ENCODE results near the gene ADM2. TPM values are rescaled to one million over a fixed set of nuclear protein-coding genes. Genes with fewer than 3 reads are reported as not detected.
"Not testable (repeated sequence)": the region's sequence is repeated elsewhere in the genome, so short reads cannot be mapped to it uniquely, and the experiment has no call there.

Gene ADM2
- total RNA-seq, 1 donor from 2014 or later = 5.1 TPM

- no peak for DNase-seq (ENCODE audit: low spot score)
Measured at GRCh38 chr22:50506611-50507420, 25.5 kb downstream of the ADM2 start.

GRCh38 chr22:50507421-50507990 is 26.2 kb downstream of the ADM2 start, which contains the start of gene LMF2:
Gene LMF2, minus strand, starts transcription at chr22:50507702. Its CDS starts 27 bp downstream, at chr22:50507675.
- peak; percentile 93 for DNase-seq (ENCODE audit: low spot score)

GRCh38 chr22:50507991-50508884 is 26.9 kb downstream of the ADM2 start, which contains the start of gene NCAPH2:
Gene NCAPH2, plus strand, starts transcription at chr22:50508224. Its CDS starts 114 bp downstream, at chr22:50508338.
- DNase-seq (ENCODE audit: low spot score) = peak; percentile 97

GRCh38 chr22:50508897-50509296 is 27.6 kb downstream of the ADM2 start:
- DNase-seq (ENCODE audit: low spot score) = no peak

GRCh38 chr22:50513175-50513574 is 31.8 kb downstream of the ADM2 start:
- no peak for DNase-seq (ENCODE audit: low spot score)

GRCh38 chr22:50516068-50516467 is 34.7 kb downstream of the ADM2 start:
- no peak for DNase-seq (ENCODE audit: low spot score)

- no peak for DNase-seq (ENCODE audit: low spot score)
Measured at GRCh38 chr22:50516891-50517290, 35.5 kb downstream of the ADM2 start.

GRCh38 chr22:50517495-50518260 is 36.3 kb downstream of the ADM2 start:
- no peak for DNase-seq (ENCODE audit: low spot score)

GRCh38 chr22:50518606-50519005 is 37.3 kb downstream of the ADM2 start:
- DNase-seq (ENCODE audit: low spot score) = no peak

GRCh38 chr22:50519151-50519550 is 37.8 kb downstream of the ADM2 start:
- no peak for DNase-seq (ENCODE audit: low spot score)

- DNase-seq (ENCODE audit: low spot score) = not testable (repeated sequence)
Measured at GRCh38 chr22:50520184-50520583, 38.8 kb downstream of the ADM2 start.

- DNase-seq (ENCODE audit: low spot score) = no peak
Measured at GRCh38 chr22:50520826-50521453, 39.6 kb downstream of the ADM2 start.

- no peak for DNase-seq (ENCODE audit: low spot score)
Measured at GRCh38 chr22:50521710-50522109, 40.4 kb downstream of the ADM2 start.

- DNase-seq (ENCODE audit: low spot score) = no peak
Measured at GRCh38 chr22:50522208-50522805, 41.0 kb downstream of the ADM2 start.

GRCh38 chr22:50522806-50523438 is 41.6 kb downstream of the ADM2 start:
- no peak for DNase-seq (ENCODE audit: low spot score)

- DNase-seq (ENCODE audit: low spot score) = no peak
Measured at GRCh38 chr22:50523458-50523805, 42.1 kb downstream of the ADM2 start.

GRCh38 chr22:50523806-50524675 is 42.7 kb downstream of the ADM2 start:
- no peak for DNase-seq (ENCODE audit: low spot score)

GRCh38 chr22:50524676-50525103 is 43.3 kb downstream of the ADM2 start:
- no peak for DNase-seq (ENCODE audit: low spot score)

Measured in mucosa of gallbladder (tissue), 1 donor.